PFSK-1 (cell line): ENCODE data around the gene FBXO38.

Experiments used
- FOXP2 ChIP-seq: optimal IDR thresholded peaks from 2 replicates; pipeline ENCODE3; 2011; ENCODE audit warnings: borderline replicate concordance, control low read depth, inconsistent platforms; ENCODE audit not compliant: insufficient read depth; ENCODE audit errors: extremely low read length, extremely low read depth
- POLR2AphosphoS5 ChIP-seq: IDR thresholded peaks from 2 replicates; pipeline ENCODE4 v1.6.1; 2012; ENCODE audit warnings: low read depth, mild to moderate bottlenecking, control low read depth, low read length, moderate library complexity
- SIN3A ChIP-seq: IDR thresholded peaks from 2 replicates; pipeline ENCODE4 v1.6.1; 2012; ENCODE audit warnings: mild to moderate bottlenecking, low read length, moderate library complexity, borderline replicate concordance; ENCODE audit not compliant: insufficient read depth
- TAF1 ChIP-seq: IDR thresholded peaks from 2 replicates; pipeline ENCODE4 v1.6.1; 2012; ENCODE audit warnings: low read length, control low read depth, borderline replicate concordance; ENCODE audit not compliant: insufficient read depth
- TF ChIP-seq, protein P1 (sequence below), 2 experiments: IDR thresholded peaks; 2 replicates each; pipeline versions ENCODE4 v1.6.1 to v1.8.0; 2011 to 2012; ENCODE audit warnings: low read depth in 2 of 2, low read length in 2 of 2, control low read depth in 1 of 2, inconsistent platforms in 1 of 2, mild to moderate bottlenecking in 1 of 2, moderate library complexity in 1 of 2; ENCODE audit not compliant: insufficient read depth in 1 of 2

FBXO38 gene

DNA sequence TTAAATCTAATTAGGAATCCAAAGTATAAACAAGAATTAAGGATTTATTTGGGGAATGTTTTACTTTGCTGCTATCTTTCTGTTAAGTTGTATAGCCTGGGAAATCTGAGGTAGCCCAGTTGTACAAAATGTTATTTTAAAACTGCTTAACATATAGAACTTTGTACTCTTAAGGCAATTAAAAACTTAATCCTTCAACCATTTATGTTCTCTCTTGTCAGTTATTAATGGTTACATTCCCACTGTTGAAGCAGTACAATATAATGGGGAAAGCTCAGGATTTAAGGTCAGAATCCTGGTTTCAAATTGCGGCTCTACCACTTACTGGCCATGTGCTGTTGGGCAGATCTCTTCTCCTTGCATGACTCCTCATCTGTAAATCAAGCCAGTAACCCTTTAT lies 32.7 kb downstream of the FBXO38 start:
- TF ChIP-seq SIN3A (no peak), TAF1 (no peak), FOXP2 (no peak), POLR2AphosphoS5 (no peak)
- TF ChIP-seq, protein P1, sequence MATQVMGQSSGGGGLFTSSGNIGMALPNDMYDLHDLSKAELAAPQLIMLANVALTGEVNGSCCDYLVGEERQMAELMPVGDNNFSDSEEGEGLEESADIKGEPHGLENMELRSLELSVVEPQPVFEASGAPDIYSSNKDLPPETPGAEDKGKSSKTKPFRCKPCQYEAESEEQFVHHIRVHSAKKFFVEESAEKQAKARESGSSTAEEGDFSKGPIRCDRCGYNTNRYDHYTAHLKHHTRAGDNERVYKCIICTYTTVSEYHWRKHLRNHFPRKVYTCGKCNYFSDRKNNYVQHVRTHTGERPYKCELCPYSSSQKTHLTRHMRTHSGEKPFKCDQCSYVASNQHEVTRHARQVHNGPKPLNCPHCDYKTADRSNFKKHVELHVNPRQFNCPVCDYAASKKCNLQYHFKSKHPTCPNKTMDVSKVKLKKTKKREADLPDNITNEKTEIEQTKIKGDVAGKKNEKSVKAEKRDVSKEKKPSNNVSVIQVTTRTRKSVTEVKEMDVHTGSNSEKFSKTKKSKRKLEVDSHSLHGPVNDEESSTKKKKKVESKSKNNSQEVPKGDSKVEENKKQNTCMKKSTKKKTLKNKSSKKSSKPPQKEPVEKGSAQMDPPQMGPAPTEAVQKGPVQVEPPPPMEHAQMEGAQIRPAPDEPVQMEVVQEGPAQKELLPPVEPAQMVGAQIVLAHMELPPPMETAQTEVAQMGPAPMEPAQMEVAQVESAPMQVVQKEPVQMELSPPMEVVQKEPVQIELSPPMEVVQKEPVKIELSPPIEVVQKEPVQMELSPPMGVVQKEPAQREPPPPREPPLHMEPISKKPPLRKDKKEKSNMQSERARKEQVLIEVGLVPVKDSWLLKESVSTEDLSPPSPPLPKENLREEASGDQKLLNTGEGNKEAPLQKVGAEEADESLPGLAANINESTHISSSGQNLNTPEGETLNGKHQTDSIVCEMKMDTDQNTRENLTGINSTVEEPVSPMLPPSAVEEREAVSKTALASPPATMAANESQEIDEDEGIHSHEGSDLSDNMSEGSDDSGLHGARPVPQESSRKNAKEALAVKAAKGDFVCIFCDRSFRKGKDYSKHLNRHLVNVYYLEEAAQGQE (IDR thresholded peaks at IDR 0.05; ENCODE audit: insufficient read depth in 1 of 2, low read depth in 2 of 2, low read length in 2 of 2) = no peak

DNA sequence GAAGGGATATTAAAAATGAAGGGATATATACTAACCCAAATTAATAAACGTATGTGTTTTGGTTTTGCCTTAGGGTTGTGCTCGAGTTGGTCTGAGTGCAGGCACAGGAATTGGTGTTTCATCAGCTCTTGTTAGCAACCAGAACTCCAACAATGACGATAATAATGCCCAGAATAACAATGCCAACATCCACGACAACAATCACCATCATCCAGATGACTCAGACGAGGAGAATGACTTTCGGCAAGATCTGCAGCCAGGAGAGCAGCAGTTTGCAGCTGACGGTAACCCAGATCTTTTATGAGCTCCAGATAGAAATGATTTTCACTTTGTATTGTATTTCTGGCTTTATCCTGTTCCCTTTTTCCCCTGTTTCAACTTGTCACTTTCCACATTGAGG lies 33.2 kb downstream of the FBXO38 start:
- TF ChIP-seq TAF1 (no peak), FOXP2 (no peak), POLR2AphosphoS5 (no peak), SIN3A (no peak)
- TF ChIP-seq, protein P1 (IDR thresholded peaks at IDR 0.05; ENCODE audit: insufficient read depth in 1 of 2, low read depth in 2 of 2, low read length in 2 of 2) = no peak

DNA sequence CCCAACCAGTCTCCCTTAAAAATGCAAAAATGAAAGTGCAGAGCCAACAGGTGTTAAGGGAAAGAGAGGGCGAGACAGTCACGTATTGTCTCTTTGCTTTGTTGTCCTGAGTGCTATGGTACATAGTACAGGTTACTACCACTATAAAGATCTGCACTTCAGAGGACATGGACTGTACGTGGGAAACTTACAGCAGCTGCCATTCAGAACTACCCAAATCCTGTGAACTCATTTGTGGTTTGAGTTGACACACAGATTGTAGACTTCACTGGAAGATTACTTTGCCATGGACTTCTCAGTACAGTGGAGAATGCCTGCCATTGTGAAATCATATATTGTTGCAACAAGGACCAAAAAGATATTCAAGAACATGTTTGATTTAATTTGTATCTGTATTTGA lies 34.8 kb downstream of the FBXO38 start:
- TF ChIP-seq POLR2AphosphoS5 = no peak
- no peak for TF ChIP-seq FOXP2
- TF ChIP-seq, protein P1 (IDR thresholded peaks at IDR 0.05; ENCODE audit: insufficient read depth in 1 of 2, low read depth in 2 of 2, low read length in 2 of 2) = no peak
- no peak for TF ChIP-seq SIN3A
- TF ChIP-seq TAF1 = no peak

DNA sequence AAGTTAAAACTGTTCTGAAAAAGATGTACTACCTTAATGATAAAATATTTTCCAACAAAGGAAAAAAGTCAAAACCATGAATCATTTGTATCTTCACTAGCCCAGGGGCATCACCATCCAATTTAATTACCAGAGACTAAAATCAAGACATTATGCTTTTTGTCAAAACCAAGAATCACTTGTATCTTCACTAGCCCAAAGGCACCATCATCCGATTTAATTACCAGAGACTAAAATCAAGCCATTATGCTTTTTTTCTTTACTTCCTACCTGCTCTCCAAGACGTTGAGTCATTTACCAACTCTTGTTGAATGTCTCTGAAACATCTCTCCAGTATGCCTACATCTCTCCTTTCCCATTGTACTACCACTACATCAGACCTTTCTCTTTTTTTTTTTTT lies 37.9 kb downstream of the FBXO38 start:
- TF ChIP-seq FOXP2 (no peak), TAF1 (no peak), POLR2AphosphoS5 (no peak), SIN3A (no peak)
- TF ChIP-seq, protein P1 (IDR thresholded peaks at IDR 0.05; ENCODE audit: insufficient read depth in 1 of 2, low read depth in 2 of 2, low read length in 2 of 2) = no peak

DNA sequence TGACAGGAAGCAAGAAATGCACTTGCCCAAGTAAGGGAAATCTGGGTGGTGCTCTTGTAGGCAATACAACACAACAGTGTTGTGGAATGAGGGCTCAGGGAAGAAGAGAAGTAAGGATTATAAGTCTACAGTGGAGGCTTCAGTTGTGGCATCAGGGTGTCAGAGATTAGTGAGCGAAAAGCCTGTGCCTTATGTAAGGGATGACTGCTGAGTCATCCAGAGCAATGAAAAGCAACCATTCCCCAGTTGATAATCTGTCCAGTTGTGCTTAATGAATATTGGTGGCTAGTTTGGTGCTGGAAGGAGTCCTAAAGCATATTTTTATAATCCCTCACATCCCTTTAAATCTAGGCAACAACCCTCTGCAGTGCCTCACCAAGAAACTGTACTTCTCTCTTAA lies 42.0 kb downstream of the FBXO38 start:
- TF ChIP-seq FOXP2 (no peak), SIN3A (no peak), POLR2AphosphoS5 (no peak), TAF1 (no peak)
- TF ChIP-seq, protein P1 (IDR thresholded peaks at IDR 0.05; ENCODE audit: insufficient read depth in 1 of 2, low read depth in 2 of 2, low read length in 2 of 2) = no peak
